HFF-Myc (cell line): ENCODE results near the gene SHB.

Source experiments
- DNase-seq: peaks from one replicate; pipeline ENCODE4 v3.0.0-alpha.2; 2011; ENCODE audit warnings: low read depth; ENCODE audit errors: extremely low read depth
- H3K4me3 ChIP-seq: replicated peaks from 2 replicates; pipeline ENCODE4 v1.5.1; 2011; ENCODE audit warnings: low read depth, mild to moderate bottlenecking, control low read depth, low read length
- CTCF ChIP-seq: IDR thresholded peaks from 2 replicates; pipeline ENCODE4 v1.5.1; 2012; ENCODE audit warnings: mild to moderate bottlenecking, low read depth, low read length, control low read depth; ENCODE audit errors: missing control alignments

SHB gene

GRCh38 chr9:37971108-37971459 lies 97.9 kb downstream of the SHB start:
- no peak for TF ChIP-seq CTCF
- H3K4me3 ChIP-seq: no peak overlapping the region
- no peak for DNase-seq

GRCh38 chr9:37970301-37971107 lies 98.5 kb downstream of the SHB start:
- no peak overlapping the region for H3K4me3 ChIP-seq
- DNase-seq: no peak
- TF ChIP-seq CTCF: no peak

- H3K4me3 ChIP-seq: no peak overlapping the region
- TF ChIP-seq CTCF: no peak
Measured at GRCh38 chr9:37969558-37970300, 99.3 kb downstream of the SHB start.

GRCh38 chr9:37969130-37969529 lies 99.9 kb downstream of the SHB start:
- no peak for DNase-seq
- no peak for TF ChIP-seq CTCF
- no peak overlapping the region for H3K4me3 ChIP-seq

More at GRCh38 chr9:37969558-37970300, 99.3 kb downstream of the SHB start:
- no peak for DNase-seq

GRCh38 chr9:37968228-37968701 lies 100.8 kb downstream of the SHB start:
- DNase-seq: no peak
- H3K4me3 ChIP-seq: no peak overlapping the region
- TF ChIP-seq CTCF: no peak

- DNase-seq: no peak
- no peak overlapping the region for H3K4me3 ChIP-seq
- no peak for TF ChIP-seq CTCF
Measured at GRCh38 chr9:37967761-37968080, 101.3 kb downstream of the SHB start.
